GM18505 (cell line): ENCODE measurements around the gene MCRIP1.

Source experiments
- ATAC-seq: cut with Tn5 transposase; IDR thresholded peaks from one replicate; pipeline ENCODE4 v1.9.1; 2021; ENCODE audit not compliant: unreplicated experiment
- POLR2A ChIP-seq: IDR thresholded peaks from 4 replicates; pipeline ENCODE4 v1.6.1; 2011; ENCODE audit warnings: borderline replicate concordance; ENCODE audit not compliant: insufficient read depth, insufficient read length; ENCODE audit errors: extremely low read depth

MCRIP1 gene

GRCh38 chr17:81825841-81826466, 7.1 kb downstream of the MCRIP1 start:
- ATAC-seq = no peak
- no peak for TF ChIP-seq POLR2A

GRCh38 chr17:81824595-81824994, 8.5 kb downstream of the MCRIP1 start:
- no peak for ATAC-seq
- no peak for TF ChIP-seq POLR2A

GRCh38 chr17:81823820-81824550, 9.1 kb downstream of the MCRIP1 start:
- ATAC-seq = no peak
- TF ChIP-seq POLR2A = no peak

- ATAC-seq = no peak
- no peak for TF ChIP-seq POLR2A
Observed at GRCh38 chr17:81822996-81823819, 9.9 kb downstream of the MCRIP1 start.

GRCh38 chr17:81822312-81822637, 10.8 kb downstream of the MCRIP1 start:
- no peak for ATAC-seq
- no peak for TF ChIP-seq POLR2A

GRCh38 chr17:81821603-81822311, 11.3 kb downstream of the MCRIP1 start:
- ATAC-seq = no peak
- TF ChIP-seq POLR2A = no peak

- no peak for TF ChIP-seq POLR2A
- no peak for ATAC-seq
Observed at GRCh38 chr17:81821147-81821546, 11.9 kb downstream of the MCRIP1 start.

GRCh38 chr17:81819708-81820107, 13.4 kb downstream of the MCRIP1 start:
- TF ChIP-seq POLR2A = no peak
- no peak for ATAC-seq

- no peak for ATAC-seq
- no peak for TF ChIP-seq POLR2A
Observed at GRCh38 chr17:81817758-81818147, 15.3 kb downstream of the MCRIP1 start.

GRCh38 chr17:81815646-81815986, 17.5 kb downstream of the MCRIP1 start:
- TF ChIP-seq POLR2A = no peak
- ATAC-seq = no peak

- ATAC-seq = no peak
- no peak for TF ChIP-seq POLR2A
Observed at GRCh38 chr17:81814748-81815645, 18.1 kb downstream of the MCRIP1 start.

GRCh38 chr17:81813861-81814683, 19.0 kb downstream of the MCRIP1 start:
- no peak for TF ChIP-seq POLR2A
- no peak for ATAC-seq
